Body of pancreas (tissue), 4 donors: ENCODE measurements around the gene PLEKHG4B.

Source experiments
- POLR2A ChIP-seq, 3 donors: fragments of 450-650 bp; IDR thresholded peaks; one replicate each; pipeline ENCODE4 v1.6.1; 2016; ENCODE audit warnings: antibody characterized with exemption in 3 of 3, mild to moderate bottlenecking in 2 of 3
- TF ChIP-seq, protein P1 (sequence below), 7 experiments: fragments of 450-650 bp in 4 of 7; fragments of 200-600 bp in 3 of 7; sonication (generic) in 3 of 7; IDR thresholded peaks; one replicate each; pipeline ENCODE4 v1.5.1; 2016 to 2019; ENCODE audit warnings: antibody characterized with exemption in 7 of 7

DNA sequence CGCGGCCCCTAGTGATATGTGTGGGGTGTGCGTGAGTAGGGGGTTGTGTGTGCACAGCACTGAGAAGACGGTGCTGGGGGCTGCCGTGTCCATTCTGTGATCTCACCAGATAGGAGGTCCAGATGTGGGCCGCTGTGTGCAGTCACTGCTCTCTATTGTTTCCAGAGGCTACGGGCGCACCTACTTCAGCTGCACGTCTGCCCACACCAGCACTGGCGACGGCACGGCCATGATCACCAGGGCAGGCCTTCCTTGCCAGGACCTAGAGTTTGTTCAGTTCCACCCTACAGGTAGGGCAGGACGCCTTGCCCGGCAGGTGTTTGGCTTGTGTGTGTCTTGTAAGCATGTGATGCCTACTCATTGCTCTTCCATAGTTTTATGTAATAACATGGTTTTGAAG lies 138.7 kb downstream of the PLEKHG4B start:
- TF ChIP-seq, protein P1, sequence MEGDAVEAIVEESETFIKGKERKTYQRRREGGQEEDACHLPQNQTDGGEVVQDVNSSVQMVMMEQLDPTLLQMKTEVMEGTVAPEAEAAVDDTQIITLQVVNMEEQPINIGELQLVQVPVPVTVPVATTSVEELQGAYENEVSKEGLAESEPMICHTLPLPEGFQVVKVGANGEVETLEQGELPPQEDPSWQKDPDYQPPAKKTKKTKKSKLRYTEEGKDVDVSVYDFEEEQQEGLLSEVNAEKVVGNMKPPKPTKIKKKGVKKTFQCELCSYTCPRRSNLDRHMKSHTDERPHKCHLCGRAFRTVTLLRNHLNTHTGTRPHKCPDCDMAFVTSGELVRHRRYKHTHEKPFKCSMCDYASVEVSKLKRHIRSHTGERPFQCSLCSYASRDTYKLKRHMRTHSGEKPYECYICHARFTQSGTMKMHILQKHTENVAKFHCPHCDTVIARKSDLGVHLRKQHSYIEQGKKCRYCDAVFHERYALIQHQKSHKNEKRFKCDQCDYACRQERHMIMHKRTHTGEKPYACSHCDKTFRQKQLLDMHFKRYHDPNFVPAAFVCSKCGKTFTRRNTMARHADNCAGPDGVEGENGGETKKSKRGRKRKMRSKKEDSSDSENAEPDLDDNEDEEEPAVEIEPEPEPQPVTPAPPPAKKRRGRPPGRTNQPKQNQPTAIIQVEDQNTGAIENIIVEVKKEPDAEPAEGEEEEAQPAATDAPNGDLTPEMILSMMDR (IDR thresholded peaks at IDR 0.05), result no peak
- no peak for TF ChIP-seq POLR2A (IDR thresholded peaks at IDR 0.05)
